Measurements from ENCODE around the gene ZNF747. TPM values are rescaled to one million over a fixed set of nuclear protein-coding genes. Genes with fewer than 3 reads are reported as not detected.

ZNF747 gene
- total RNA-seq, result 10.2 and 11.6 TPM in 2 replicates

DNA sequence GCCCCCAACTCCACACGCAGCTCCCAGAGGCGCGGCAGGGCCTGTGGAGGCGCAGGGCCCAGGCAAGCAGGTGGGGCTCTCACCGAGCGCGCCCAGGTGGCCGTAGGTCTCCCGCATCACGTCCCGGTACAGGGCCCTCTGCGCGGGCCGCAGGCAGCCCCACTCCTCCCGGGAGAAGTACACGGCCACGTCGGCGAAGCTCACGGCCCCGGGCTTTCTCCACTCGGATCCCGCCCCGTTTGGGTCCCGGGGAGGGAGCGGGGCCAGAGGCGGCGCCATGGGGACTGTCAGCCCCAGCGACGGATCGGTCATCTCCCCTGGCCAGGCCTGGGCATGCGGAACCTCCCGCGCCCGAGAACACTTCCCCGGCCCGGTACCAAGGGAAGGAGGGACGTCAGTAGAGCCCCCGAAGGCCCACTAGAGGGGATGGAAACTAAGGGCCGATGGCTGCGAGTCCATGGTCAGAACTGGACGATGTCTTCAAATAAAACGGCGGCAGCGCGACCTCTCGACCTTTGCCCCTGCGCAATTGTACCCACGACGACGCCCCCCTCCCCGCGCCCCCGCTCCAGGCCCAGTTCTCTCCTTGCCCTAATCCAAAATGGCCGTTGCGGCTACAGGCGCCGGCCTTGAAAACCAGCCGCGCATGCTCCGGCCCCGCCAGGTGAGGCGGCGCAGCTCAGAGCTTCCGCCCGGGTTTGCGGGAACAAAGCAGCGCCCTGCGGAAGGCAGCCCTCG, at the start of gene ZNF747:
TSS of gene ZNF747 (minus strand) at position 491 of the 738 bp plus-strand sequence. CDS start at position 312, 179 bp downstream.

DNA sequence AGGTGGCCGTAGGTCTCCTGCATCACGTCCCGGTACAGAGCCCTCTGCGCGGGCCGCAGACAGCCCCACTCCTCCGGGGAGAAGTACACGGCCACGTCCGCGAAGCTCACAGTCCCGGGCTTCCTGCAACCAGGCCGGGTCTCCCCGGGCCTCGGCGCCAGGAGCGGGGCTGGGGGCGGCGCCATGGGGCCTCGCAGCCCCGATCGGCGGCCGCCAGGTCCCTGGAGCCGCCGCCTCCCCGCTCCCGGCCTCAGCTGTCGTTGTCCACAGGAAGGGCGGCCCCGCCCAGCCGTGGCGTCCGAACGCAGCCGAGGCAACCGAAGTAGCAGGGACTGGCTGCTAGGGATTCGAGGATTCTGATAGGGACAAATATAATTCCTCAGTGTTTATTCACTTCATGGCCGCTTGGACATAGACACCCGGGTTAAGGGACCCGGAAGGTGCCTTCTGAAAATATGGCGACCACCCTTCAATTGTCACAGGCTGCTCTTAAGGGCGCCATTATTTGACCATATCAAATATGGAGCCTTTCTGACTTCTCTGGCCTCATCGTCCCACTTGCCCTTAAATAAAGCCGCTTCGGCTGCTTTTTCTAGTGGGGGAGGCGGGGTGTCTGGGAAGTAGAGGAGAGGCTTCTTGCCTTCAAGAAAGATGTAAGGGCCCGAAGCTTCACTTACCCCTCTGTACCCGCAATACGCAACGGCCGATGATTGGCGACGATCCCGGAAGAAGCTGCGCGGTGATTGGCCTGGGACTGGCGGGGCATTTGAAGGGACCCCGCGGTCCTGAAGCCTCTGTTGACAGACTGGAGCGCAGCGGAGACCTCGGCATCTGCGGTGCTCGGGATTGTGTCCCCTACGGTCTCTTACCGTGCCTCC, 37.0 kb upstream of the ZNF747 start, which contains the start of gene ZNF688:
TSS of gene ZNF688 (minus strand) at position 270 of the 878 bp plus-strand sequence. CDS start at position 185, 85 bp downstream.

DNA sequence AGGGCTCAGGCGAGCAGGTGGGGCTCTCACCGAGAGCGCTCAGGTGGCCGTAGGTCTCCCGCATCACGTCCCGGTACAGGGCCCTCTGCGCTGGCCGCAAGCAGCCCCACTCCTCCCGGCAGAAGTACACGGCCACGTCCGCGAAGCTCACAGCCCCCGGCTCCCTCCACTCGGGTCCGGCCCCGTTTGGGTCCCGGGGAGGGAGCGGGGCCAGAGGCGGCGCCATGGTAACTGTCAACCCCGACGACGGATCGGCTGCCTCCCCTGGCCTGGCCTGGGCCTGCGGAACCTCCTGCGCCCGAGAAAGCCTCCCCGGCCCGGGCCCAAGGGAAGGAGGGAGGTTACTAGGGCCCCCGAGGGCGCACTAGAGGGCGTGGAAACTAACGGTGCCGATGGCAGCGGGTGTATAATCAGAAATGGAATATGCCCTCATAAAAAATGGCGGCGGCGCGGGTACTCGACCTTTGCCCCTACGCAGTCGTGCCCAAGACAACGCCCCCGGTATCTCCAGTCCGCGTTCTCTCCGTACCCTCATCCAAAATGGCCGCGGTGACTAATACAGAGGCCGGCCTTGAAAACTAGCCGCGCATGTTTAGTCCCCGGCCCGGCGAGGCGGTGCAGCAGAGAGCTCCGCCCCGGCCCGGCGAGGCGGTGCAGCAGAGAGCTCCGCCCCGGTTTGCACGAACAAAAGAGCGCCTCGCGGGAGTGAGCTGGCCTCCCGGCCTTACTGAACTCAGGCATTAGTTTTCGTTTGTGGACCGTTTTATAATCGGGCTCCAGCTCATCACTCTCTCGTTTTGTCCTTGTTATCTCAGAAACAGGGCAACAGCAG, 23.5 kb upstream of the ZNF747 start, which contains the start of gene ZNF764:
TSS of gene ZNF764 (minus strand) at position 418 of the 832 bp plus-strand sequence. CDS start at position 226, 192 bp downstream.

DNA sequence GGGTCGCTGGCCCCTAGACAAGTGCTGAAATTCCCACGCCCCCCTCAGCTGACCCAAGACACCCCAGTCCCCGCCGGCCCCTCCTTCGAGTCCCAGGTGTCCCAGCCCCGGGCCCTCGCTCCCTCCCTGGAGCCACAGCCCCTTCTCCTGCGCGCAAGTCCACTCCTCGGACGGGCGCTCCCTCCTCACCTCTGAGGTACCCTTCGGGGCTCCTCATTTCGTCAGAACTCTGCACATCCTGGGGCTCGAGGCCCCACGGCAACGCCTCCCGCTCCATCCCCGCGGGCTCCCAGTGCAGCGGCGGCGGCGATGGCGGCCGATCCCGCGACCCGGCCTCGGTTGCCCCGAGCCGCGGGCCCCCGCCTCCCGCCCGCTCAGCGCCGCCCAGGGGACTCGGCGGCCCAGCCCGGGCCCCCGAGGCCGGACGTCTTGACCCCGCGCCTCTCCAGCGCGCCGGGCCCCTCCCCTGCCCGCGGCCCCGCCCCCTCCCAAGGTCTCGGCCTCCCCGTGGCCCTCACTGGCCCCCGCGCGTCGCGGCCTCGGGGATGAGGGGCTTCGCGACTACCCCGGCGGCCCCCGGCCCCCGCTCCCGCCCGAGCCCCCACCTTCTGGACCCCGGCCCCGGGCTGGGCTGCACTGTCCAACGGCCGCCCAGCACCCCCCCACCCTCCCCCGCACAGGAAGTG, 8.4 kb downstream of the ZNF747 start, which contains the start of gene ZNF768:
TSS of gene ZNF768 (minus strand) at position 430 of the 686 bp plus-strand sequence. CDS start at position 277, 153 bp downstream.

Other genes with a start within 250 kb of the ZNF747 start
- 24.5 and 25.1 TPM in 2 replicates for gene CD2BP2, start 179.6 kb downstream of the ZNF747 start, total RNA-seq
- 36.3 and 42.3 TPM in 2 replicates for gene TBC1D10B, start 164.4 kb downstream of the ZNF747 start, total RNA-seq
- gene MYL11, start 160.1 kb downstream of the ZNF747 start, total RNA-seq, result not detected in 2 replicates
- 0.13 and 0.17 TPM in 2 replicates for gene SEPTIN1, start 152.3 kb downstream of the ZNF747 start, total RNA-seq
- 4.9 and 9.4 TPM in 2 replicates for gene ZNF48, start 139.4 kb downstream of the ZNF747 start, total RNA-seq
- 9.8 and 12.4 TPM in 2 replicates for gene ZNF771, start 127.3 kb downstream of the ZNF747 start, total RNA-seq
- gene DCTPP1, start 104.8 kb downstream of the ZNF747 start, total RNA-seq, result 7.7 and 8.5 TPM in 2 replicates
- gene SEPHS2, start 89.0 kb downstream of the ZNF747 start, total RNA-seq, result 8.6 and 10.8 TPM in 2 replicates
- gene ITGAL, start 62.1 kb downstream of the ZNF747 start, total RNA-seq, result 0.17 TPM in 1 of 2 replicates, not detected in the other
- 14.1 and 21.0 TPM in 2 replicates for gene ZNF768, start 8.3 kb downstream of the ZNF747 start, total RNA-seq
- gene ZNF764, start 23.5 kb upstream of the ZNF747 start, total RNA-seq, result 4.8 and 5.1 TPM in 2 replicates
- 4.4 and 7.8 TPM in 2 replicates for gene ZNF688, start 36.9 kb upstream of the ZNF747 start, total RNA-seq
- gene ZNF785, start 50.8 kb upstream of the ZNF747 start, total RNA-seq, result 10.2 and 10.6 TPM in 2 replicates
- gene ZNF689, start 75.5 kb upstream of the ZNF747 start, total RNA-seq, result 3.8 and 3.9 TPM in 2 replicates
- gene PRR14, start 116.1 kb upstream of the ZNF747 start, total RNA-seq, result 8.9 and 9.3 TPM in 2 replicates
- 21.6 and 22.4 TPM in 2 replicates for gene FBRS, start 123.6 kb upstream of the ZNF747 start, total RNA-seq
- gene SRCAP, start 164.3 kb upstream of the ZNF747 start, total RNA-seq, result 53.4 and 62.1 TPM in 2 replicates
- gene PHKG2, start 213.6 kb upstream of the ZNF747 start, total RNA-seq, result 16.4 and 17.3 TPM in 2 replicates
- gene CFAP119, start 227.2 kb upstream of the ZNF747 start, total RNA-seq, result 0.91 and 1.3 TPM in 2 replicates
- 66.7 and 74.9 TPM in 2 replicates for gene RNF40, start 227.5 kb upstream of the ZNF747 start, total RNA-seq

Data from smooth muscle cell of the pulmonary artery (primary cell).